HEK293 (cell line): ENCODE measurements around the gene ARIH1.
A peak's percentile ranks its signal among the peaks of the same experiment; 100 is the strongest.

Experiments
- CTCF ChIA-PET: fragments of 350-600 bp; formaldehyde crosslinking; extraction: SDS; loops from one replicate; lab custom pipeline; 2021; ENCODE audit warnings: antibody characterized with exemption; lab: Yijun Ruan, JAX
- POLR2A ChIA-PET: fragments of 300-600 bp; formaldehyde crosslinking; extraction: SDS; loops from one replicate; lab custom pipeline; 2020; ENCODE audit warnings: antibody characterized with exemption, inconsistent platforms; lab: Yijun Ruan, JAX
- H3K27ac ChIP-seq: fragments of 200-500 bp; sonication (Bioruptor generic); 2 replicates; pipeline ENCODE4 v1.5.1; 2014; ENCODE audit warnings: low read depth, low read length, control low read depth, inconsistent platforms; ENCODE audit errors: extremely low read depth
- H3K36me3 ChIP-seq, 2 experiments: fragments of 200-500 bp in 1 of 2; sonication (Bioruptor generic) in 1 of 2; 1 replicate in 1 of 2; 2 replicates in 1 of 2; pipeline ENCODE4 v1.5.1; 2014 to 2017; ENCODE audit warnings: inconsistent platforms in 2 of 2, low read length in 2 of 2; ENCODE audit not compliant: control insufficient read depth in 2 of 2, insufficient read depth in 1 of 2
- H3K4me1 ChIP-seq: fragments of 200-500 bp; sonication (Bioruptor generic); 2 replicates; pipeline ENCODE4 v1.5.1; 2014; ENCODE audit warnings: mild to moderate bottlenecking, low read length, inconsistent platforms; ENCODE audit not compliant: control insufficient read depth, insufficient read depth
- H3K4me3 ChIP-seq: 2 replicates; pipeline ENCODE4 v1.5.1; 2011; ENCODE audit warnings: low read depth, mild to moderate bottlenecking, control low read depth, low read length, moderate library complexity
- H3K9me3 ChIP-seq: fragments of 200-500 bp; sonication (Bioruptor generic); 2 replicates; pipeline ENCODE4 v1.5.1; 2014; ENCODE audit warnings: low read depth, low read length, inconsistent platforms; ENCODE audit not compliant: control insufficient read depth, insufficient read depth
- FEZF1 ChIP-seq: fragments of 450-650 bp; formaldehyde crosslinking; IDR thresholded peaks from 2 replicates; pipeline ENCODE4 v1.5.1; 2016; ENCODE audit warnings: missing biosample characterization, missing genetic modification characterization
- GLI2 ChIP-seq: fragments of 450-650 bp; formaldehyde crosslinking; IDR thresholded peaks from 2 replicates; pipeline ENCODE4; 2017; ENCODE audit warnings: missing biosample characterization, missing genetic modification characterization, low read depth, borderline replicate concordance
- OSR2 ChIP-seq: fragments of 450-650 bp; formaldehyde crosslinking; IDR thresholded peaks from 2 replicates; pipeline ENCODE4 v1.5.1; 2016; ENCODE audit warnings: missing biosample characterization, missing genetic modification characterization
- OVOL3 ChIP-seq: fragments of 450-650 bp; formaldehyde crosslinking; IDR thresholded peaks from 2 replicates; pipeline ENCODE4 v1.5.1; 2016; ENCODE audit warnings: missing biosample characterization, missing genetic modification characterization
- PRDM6 ChIP-seq: fragments of 450-650 bp; formaldehyde crosslinking; IDR thresholded peaks from 2 replicates; pipeline ENCODE4 v1.5.1; 2017; ENCODE audit warnings: missing biosample characterization, missing genetic modification characterization
- SP2 ChIP-seq: fragments of 450-650 bp; formaldehyde crosslinking; IDR thresholded peaks from 2 replicates; pipeline ENCODE4 v1.5.1; 2016; ENCODE audit warnings: missing biosample characterization, missing genetic modification characterization
- YY2 ChIP-seq: fragments of 450-650 bp; formaldehyde crosslinking; IDR thresholded peaks from 2 replicates; pipeline ENCODE4 v1.5.1; 2016; ENCODE audit warnings: missing biosample characterization, missing genetic modification characterization
- ZBTB17 ChIP-seq: fragments of 450-650 bp; formaldehyde crosslinking; IDR thresholded peaks from 2 replicates; pipeline ENCODE4 v1.5.1; 2016; ENCODE audit warnings: missing biosample characterization, missing genetic modification characterization
- ZFP69B ChIP-seq: fragments of 450-650 bp; formaldehyde crosslinking; IDR thresholded peaks from 2 replicates; pipeline ENCODE4 v1.5.1; 2016; ENCODE audit warnings: missing biosample characterization, missing genetic modification characterization
- ZNF112 ChIP-seq: fragments of 450-650 bp; formaldehyde crosslinking; IDR thresholded peaks from 2 replicates; pipeline ENCODE4 v1.5.0; 2017; ENCODE audit warnings: missing biosample characterization, missing genetic modification characterization
- ZNF140 ChIP-seq: fragments of 450-650 bp; formaldehyde crosslinking; IDR thresholded peaks from 2 replicates; pipeline ENCODE4 v1.5.1; 2016; ENCODE audit warnings: missing biosample characterization, missing genetic modification characterization
- ZNF174 ChIP-seq: fragments of 450-650 bp; formaldehyde crosslinking; IDR thresholded peaks from 2 replicates; pipeline ENCODE4 v1.5.0; 2017; ENCODE audit warnings: missing biosample characterization, mild to moderate bottlenecking, missing genetic modification characterization
- ZNF280D ChIP-seq: fragments of 450-650 bp; formaldehyde crosslinking; IDR thresholded peaks from 2 replicates; pipeline ENCODE4 v1.5.1; 2016; ENCODE audit warnings: missing biosample characterization, missing genetic modification characterization
- ZNF335 ChIP-seq: fragments of 450-650 bp; formaldehyde crosslinking; conservative IDR thresholded peaks from 2 replicates; pipeline ENCODE4 v1.5.1; 2016; ENCODE audit warnings: missing biosample characterization, missing genetic modification characterization
- ZNF366 ChIP-seq: fragments of 450-650 bp; formaldehyde crosslinking; conservative IDR thresholded peaks from 2 replicates; pipeline ENCODE4 v1.5.1; 2016; ENCODE audit warnings: missing biosample characterization, missing genetic modification characterization
- ZNF555 ChIP-seq: fragments of 450-650 bp; formaldehyde crosslinking; conservative IDR thresholded peaks from 2 replicates; pipeline ENCODE4 v1.5.1; 2017; ENCODE audit warnings: missing biosample characterization, mild to moderate bottlenecking, missing genetic modification characterization, inconsistent platforms
- ZNF558 ChIP-seq: fragments of 450-650 bp; formaldehyde crosslinking; IDR thresholded peaks from 2 replicates; pipeline ENCODE4 v1.5.1; 2016; ENCODE audit warnings: missing biosample characterization, missing genetic modification characterization
- ZNF600 ChIP-seq: fragments of 450-650 bp; formaldehyde crosslinking; IDR thresholded peaks from 2 replicates; pipeline ENCODE4 v1.5.1; 2016; ENCODE audit warnings: missing biosample characterization, missing genetic modification characterization
- ZNF610 ChIP-seq: fragments of 450-650 bp; formaldehyde crosslinking; IDR thresholded peaks from 2 replicates; pipeline ENCODE4 v1.5.1; 2016; ENCODE audit warnings: missing biosample characterization, missing genetic modification characterization, borderline replicate concordance
- ZNF692 ChIP-seq: fragments of 450-650 bp; formaldehyde crosslinking; IDR thresholded peaks from 2 replicates; pipeline ENCODE4 v1.5.1; 2016; ENCODE audit warnings: missing biosample characterization, missing genetic modification characterization
- TF ChIP-seq, protein P1 (sequence below): fragments of 450-650 bp; formaldehyde crosslinking; optimal IDR thresholded peaks from 2 replicates; pipeline ENCODE3; 2016; ENCODE audit warnings: missing biosample characterization, mild to moderate bottlenecking, missing genetic modification characterization
- TF ChIP-seq, protein P2 (sequence below): fragments of 450-650 bp; formaldehyde crosslinking; IDR thresholded peaks from 2 replicates; pipeline ENCODE4 v1.5.1; 2017; ENCODE audit warnings: missing biosample characterization, mild to moderate bottlenecking, missing genetic modification characterization, moderate library complexity

The ARIH1 gene

GRCh38 chr15:72491768-72492167, 17.6 kb downstream of the ARIH1 start (continued):
- TF ChIP-seq, protein P1, sequence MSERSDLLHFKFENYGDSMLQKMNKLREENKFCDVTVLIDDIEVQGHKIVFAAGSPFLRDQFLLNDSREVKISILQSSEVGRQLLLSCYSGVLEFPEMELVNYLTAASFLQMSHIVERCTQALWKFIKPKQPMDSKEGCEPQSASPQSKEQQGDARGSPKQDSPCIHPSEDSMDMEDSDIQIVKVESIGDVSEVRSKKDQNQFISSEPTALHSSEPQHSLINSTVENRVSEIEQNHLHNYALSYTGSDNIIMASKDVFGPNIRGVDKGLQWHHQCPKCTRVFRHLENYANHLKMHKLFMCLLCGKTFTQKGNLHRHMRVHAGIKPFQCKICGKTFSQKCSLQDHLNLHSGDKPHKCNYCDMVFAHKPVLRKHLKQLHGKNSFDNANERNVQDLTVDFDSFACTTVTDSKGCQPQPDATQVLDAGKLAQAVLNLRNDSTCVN, result no peak
- peak; percentile 77 for TF ChIP-seq ZNF692
- 0 out of 2 replicates have a peak, but pooled peaks have one; percentile 23 for TF ChIP-seq ZNF558 (tag by site-specific recombination)
- TF ChIP-seq ZNF366 (tag by site-specific recombination), result peak; percentile 58
- TF ChIP-seq ZNF600 (tag by site-specific recombination), result peak; percentile 55; the same call in 1 of the 2 replicates
- peak; percentile 1; the same call in 1 of the 2 replicates for TF ChIP-seq GLI2 (tag by site-specific recombination)
- TF ChIP-seq ZFP69B (tag by site-specific recombination), result peak; percentile 67; the same call in 1 of the 2 replicates
- TF ChIP-seq OSR2 (tag by site-specific recombination), result 0 out of 2 replicates have a peak, but pooled peaks have one; percentile 13
- 0 out of 2 replicates have a peak, but pooled peaks have one; percentile 28 for TF ChIP-seq ZBTB17 (tag by site-specific recombination)
- TF ChIP-seq ZNF610 (tag by site-specific recombination), result no peak
- peak; percentile 88 for TF ChIP-seq PRDM6 (tag by site-specific recombination)
- TF ChIP-seq, all 188 proteins: peak for 13

DNA sequence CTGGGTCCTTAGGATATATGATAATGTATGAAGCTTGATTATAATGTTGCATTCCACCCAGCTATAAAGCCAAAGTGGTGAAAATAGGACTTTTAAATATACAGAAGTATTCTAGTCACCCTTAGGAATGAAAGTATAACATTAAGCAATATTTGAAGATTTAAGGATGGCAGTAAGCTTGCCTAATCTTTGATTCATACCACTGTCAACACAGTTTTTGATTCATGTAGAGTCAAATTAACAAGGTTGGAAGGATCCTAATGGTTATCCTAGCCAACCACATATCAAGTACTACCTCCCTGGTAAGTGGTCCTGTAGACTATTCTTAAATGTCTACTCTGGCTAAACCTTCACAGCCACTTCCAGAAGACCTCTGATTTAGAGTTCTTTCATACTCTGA, 18.6 kb downstream of the ARIH1 start:
- no peak overlapping the region for H3K4me3 ChIP-seq
- ChIA-PET CTCF (interaction anchor here (0.6 to 1.4 kb wide), 3 partner anchors 9 to 179 kb away, joined by 3 to 12 read pairs (median 4); no protein-coding TSS in a partner anchor), POLR2A (no interaction called here)
- no peak overlapping the region for H3K27ac ChIP-seq
- TF ChIP-seq, protein P2, sequence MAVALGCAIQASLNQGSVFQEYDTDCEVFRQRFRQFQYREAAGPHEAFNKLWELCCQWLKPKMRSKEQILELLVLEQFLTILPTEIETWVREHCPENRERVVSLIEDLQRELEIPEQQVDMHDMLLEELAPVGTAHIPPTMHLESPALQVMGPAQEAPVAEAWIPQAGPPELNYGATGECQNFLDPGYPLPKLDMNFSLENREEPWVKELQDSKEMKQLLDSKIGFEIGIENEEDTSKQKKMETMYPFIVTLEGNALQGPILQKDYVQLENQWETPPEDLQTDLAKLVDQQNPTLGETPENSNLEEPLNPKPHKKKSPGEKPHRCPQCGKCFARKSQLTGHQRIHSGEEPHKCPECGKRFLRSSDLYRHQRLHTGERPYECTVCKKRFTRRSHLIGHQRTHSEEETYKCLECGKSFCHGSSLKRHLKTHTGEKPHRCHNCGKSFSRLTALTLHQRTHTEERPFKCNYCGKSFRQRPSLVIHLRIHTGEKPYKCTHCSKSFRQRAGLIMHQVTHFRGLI, result no peak
- no peak for TF ChIP-seq ZNF140
- no peak for TF ChIP-seq YY2 (tag by site-specific recombination)
- no peak for TF ChIP-seq SP2 (tag by site-specific recombination)
- TF ChIP-seq ZNF112 (tag by site-specific recombination), result no peak
- TF ChIP-seq ZNF555 (tag by site-specific recombination), result no peak
- TF ChIP-seq OVOL3 (tag by site-specific recombination), result no peak
- no peak for TF ChIP-seq ZNF280D (tag by site-specific recombination)
- TF ChIP-seq ZNF174 (tag by site-specific recombination), result no peak
- no peak for TF ChIP-seq FEZF1 (tag by site-specific recombination)
- TF ChIP-seq ZNF335 (tag by site-specific recombination), result no peak
- peaks cover 6 to 18% of the 10 kb centered on the region in 2 experiments for H3K36me3 ChIP-seq
- H3K4me1 ChIP-seq, result peaks cover 48% of the 10 kb centered on the region
- H3K9me3 ChIP-seq, result no peaks in the 10 kb centered on the region
